Measurements from ENCODE around the gene SMAD4. TPM values are rescaled to one million over a fixed set of nuclear protein-coding genes. Genes with fewer than 3 reads are reported as not detected.

SMAD4 gene
- total and polyA plus RNA-seq, 4 donors = 9.3 to 65.3 (median 29.1) TPM

DNA sequence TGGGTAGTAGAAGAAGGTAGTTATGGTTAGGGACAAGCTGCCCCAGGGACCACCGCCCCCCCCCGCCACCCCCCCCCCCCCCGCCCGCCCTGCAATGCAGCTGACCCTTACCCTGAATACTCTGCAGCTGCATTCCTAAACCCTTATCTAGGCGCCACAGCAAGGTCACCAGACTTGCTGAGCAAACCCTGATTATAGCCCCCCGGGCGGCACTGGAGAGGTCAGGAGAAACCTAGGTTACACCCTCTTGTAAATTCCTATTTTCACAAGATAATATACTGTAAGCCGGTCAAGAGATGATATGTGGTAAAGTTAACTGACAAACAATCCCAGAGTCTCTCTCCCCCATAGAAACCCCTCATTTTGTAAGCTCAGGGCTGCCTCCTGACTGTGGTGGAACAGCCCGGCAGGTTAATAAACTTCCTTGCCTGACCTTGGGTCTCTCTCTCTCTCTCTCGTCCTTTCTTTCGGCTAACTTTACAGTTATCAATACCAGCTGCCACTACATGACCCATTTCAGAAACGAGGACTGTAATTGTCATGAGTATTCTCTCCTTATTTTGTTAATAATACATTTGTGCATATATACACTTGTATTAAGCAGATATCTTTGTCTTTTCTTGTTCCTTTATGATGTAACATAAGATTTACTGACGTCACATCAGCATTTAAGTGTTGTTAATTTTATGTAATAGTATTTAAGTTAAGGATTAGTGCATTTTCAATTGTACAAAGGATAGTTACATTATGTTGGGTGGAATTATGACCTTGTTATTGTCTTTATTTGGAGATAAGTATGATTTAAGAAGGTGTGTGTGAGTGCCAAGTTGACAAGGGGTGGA lies 22.8 kb upstream of the SMAD4 start:
- peak; percentile 72 for DNase-seq (ENCODE audit: low spot score)

More for the DNA sequence above, 22.8 kb upstream of the SMAD4 start:
- no peaks in the 10 kb centered on the region for H3K9me3 ChIP-seq (ENCODE audit: control insufficient read depth in 4 of 4, low read length in 3 of 4)
- no peak overlapping the region for H3K4me3 ChIP-seq (ENCODE audit: low read depth in 1 of 3, low read length in 3 of 3)
- no peak overlapping the region for H3K9ac ChIP-seq (ENCODE audit: low read depth in 1 of 2, low read length in 2 of 2)
- no peak overlapping the region for H3K27ac ChIP-seq (ENCODE audit: low read depth in 1 of 2, low read length in 2 of 2)
- TF ChIP-seq ATF3 (IDR thresholded peaks at IDR 0.05) (no peak), REST (IDR thresholded peaks at IDR 0.05) (no peak), HNF4G (IDR thresholded peaks at IDR 0.05) (no peak), HNF4A (conservative IDR thresholded peaks at IDR 0.05) (no peak), FOXA2 (IDR thresholded peaks at IDR 0.05) (no peak), TAF1 (conservative IDR thresholded peaks at IDR 0.05) (no peak), YY1 (IDR thresholded peaks at IDR 0.05) (no peak), RAD21 (IDR thresholded peaks at IDR 0.05) (no peak), EGR1 (IDR thresholded peaks at IDR 0.05; ENCODE audit: low read depth in 2 of 2) (no peak), RXRA (IDR thresholded peaks at IDR 0.05) (no peak), GABPA (IDR thresholded peaks at IDR 0.05 in 1 of 2, conservative IDR thresholded peaks at IDR 0.05 in 1 of 2) (no peak), NR2F2 (IDR thresholded peaks at IDR 0.05) (no peak)
- TF ChIP-seq, protein P1, sequence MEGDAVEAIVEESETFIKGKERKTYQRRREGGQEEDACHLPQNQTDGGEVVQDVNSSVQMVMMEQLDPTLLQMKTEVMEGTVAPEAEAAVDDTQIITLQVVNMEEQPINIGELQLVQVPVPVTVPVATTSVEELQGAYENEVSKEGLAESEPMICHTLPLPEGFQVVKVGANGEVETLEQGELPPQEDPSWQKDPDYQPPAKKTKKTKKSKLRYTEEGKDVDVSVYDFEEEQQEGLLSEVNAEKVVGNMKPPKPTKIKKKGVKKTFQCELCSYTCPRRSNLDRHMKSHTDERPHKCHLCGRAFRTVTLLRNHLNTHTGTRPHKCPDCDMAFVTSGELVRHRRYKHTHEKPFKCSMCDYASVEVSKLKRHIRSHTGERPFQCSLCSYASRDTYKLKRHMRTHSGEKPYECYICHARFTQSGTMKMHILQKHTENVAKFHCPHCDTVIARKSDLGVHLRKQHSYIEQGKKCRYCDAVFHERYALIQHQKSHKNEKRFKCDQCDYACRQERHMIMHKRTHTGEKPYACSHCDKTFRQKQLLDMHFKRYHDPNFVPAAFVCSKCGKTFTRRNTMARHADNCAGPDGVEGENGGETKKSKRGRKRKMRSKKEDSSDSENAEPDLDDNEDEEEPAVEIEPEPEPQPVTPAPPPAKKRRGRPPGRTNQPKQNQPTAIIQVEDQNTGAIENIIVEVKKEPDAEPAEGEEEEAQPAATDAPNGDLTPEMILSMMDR (IDR thresholded peaks at IDR 0.05; ENCODE audit: low read depth, low read length, missing input control) = no peak
- TF ChIP-seq, protein P2, sequence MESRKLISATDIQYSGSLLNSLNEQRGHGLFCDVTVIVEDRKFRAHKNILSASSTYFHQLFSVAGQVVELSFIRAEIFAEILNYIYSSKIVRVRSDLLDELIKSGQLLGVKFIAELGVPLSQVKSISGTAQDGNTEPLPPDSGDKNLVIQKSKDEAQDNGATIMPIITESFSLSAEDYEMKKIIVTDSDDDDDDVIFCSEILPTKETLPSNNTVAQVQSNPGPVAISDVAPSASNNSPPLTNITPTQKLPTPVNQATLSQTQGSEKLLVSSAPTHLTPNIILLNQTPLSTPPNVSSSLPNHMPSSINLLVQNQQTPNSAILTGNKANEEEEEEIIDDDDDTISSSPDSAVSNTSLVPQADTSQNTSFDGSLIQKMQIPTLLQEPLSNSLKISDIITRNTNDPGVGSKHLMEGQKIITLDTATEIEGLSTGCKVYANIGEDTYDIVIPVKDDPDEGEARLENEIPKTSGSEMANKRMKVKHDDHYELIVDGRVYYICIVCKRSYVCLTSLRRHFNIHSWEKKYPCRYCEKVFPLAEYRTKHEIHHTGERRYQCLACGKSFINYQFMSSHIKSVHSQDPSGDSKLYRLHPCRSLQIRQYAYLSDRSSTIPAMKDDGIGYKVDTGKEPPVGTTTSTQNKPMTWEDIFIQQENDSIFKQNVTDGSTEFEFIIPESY (IDR thresholded peaks at IDR 0.05) = no peak
- TF ChIP-seq, protein P3, sequence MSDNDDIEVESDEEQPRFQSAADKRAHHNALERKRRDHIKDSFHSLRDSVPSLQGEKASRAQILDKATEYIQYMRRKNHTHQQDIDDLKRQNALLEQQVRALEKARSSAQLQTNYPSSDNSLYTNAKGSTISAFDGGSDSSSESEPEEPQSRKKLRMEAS (IDR thresholded peaks at IDR 0.05) = no peak
- H3K36me3 ChIP-seq (ENCODE audit: control insufficient read depth in 4 of 4, insufficient read depth in 3 of 4, low read depth in 1 of 4, low read length in 3 of 4) = no peaks in the 10 kb centered on the region
- no peaks in the 10 kb centered on the region for H3K27me3 ChIP-seq (ENCODE audit: control insufficient read depth in 4 of 4, insufficient read depth in 4 of 4, low read length in 3 of 4)
- 56% methylated on average over 13 of the region's 13 CpGs for WGBS
- no peaks in the 10 kb centered on the region for H3K4me1 ChIP-seq (ENCODE audit: control insufficient read depth in 4 of 4, insufficient read depth in 4 of 4, low read length in 3 of 4)

Data from liver (tissue), 9 donors.